GM12872 (cell line): ENCODE data around the gene POTEH.
"Not testable (repeated sequence)": the region's sequence is repeated elsewhere in the genome, so short reads cannot be mapped to it uniquely, and the experiment has no call there.

Experiments used
- TF ChIP-seq, protein P1 (sequence below): IDR thresholded peaks from 3 replicates; pipeline ENCODE4 v1.5.1; 2011; ENCODE audit warnings: low read depth, mild to moderate bottlenecking, low read length, moderate library complexity; ENCODE audit not compliant: insufficient read depth

Gene POTEH

DNA sequence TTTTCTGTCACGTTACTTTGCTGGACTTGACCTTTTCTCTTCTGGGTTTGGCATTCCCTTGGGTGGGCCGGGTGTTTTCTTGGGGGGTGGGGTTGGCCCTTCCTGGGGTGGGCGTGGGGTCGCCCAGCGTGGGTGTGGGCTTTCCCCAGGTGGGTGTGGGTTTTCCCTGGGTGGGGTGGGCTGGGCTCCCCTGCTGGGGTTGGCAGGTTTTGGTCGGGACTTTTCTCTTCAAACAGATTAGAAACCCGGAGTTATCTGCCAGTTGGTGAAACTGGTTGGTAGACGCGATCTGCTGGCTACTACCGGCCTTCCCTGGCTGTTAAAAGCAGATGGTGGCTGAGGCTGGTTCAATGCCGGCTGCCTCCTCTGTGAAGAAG, at the start of gene POTEH:
Gene POTEH, plus strand, starts transcription at position 278 of the 377 bp plus-strand sequence. Its CDS starts 52 bp downstream, at position 330.
- TF ChIP-seq, protein P1, sequence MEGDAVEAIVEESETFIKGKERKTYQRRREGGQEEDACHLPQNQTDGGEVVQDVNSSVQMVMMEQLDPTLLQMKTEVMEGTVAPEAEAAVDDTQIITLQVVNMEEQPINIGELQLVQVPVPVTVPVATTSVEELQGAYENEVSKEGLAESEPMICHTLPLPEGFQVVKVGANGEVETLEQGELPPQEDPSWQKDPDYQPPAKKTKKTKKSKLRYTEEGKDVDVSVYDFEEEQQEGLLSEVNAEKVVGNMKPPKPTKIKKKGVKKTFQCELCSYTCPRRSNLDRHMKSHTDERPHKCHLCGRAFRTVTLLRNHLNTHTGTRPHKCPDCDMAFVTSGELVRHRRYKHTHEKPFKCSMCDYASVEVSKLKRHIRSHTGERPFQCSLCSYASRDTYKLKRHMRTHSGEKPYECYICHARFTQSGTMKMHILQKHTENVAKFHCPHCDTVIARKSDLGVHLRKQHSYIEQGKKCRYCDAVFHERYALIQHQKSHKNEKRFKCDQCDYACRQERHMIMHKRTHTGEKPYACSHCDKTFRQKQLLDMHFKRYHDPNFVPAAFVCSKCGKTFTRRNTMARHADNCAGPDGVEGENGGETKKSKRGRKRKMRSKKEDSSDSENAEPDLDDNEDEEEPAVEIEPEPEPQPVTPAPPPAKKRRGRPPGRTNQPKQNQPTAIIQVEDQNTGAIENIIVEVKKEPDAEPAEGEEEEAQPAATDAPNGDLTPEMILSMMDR, result not testable (repeated sequence)
